Measurements from ENCODE around the gene CLCN1.

The CLCN1 gene

GRCh38 chr7:143296686-143297085, 19.2 kb upstream of the CLCN1 start:
- no peak for DNase-seq

- DNase-seq, result no peak
Measured at GRCh38 chr7:143299346-143299745, 16.6 kb upstream of the CLCN1 start.

GRCh38 chr7:143299840-143300239, 16.1 kb upstream of the CLCN1 start:
- DNase-seq, result peak; percentile 63

GRCh38 chr7:143300959-143301935, 14.7 kb upstream of the CLCN1 start:
- no peak for DNase-seq

- DNase-seq, result no peak
Measured at GRCh38 chr7:143303733-143304132, 12.2 kb upstream of the CLCN1 start.

GRCh38 chr7:143304938-143305337, 11.0 kb upstream of the CLCN1 start:
- no peak for DNase-seq

GRCh38 chr7:143305423-143306070, 10.4 kb upstream of the CLCN1 start:
- DNase-seq, result peak; percentile 75

GRCh38 chr7:143308632-143309031, 7.3 kb upstream of the CLCN1 start:
- no peak for DNase-seq

- DNase-seq, result no peak
Measured at GRCh38 chr7:143314127-143314526, 1.8 kb upstream of the CLCN1 start.

GRCh38 chr7:143316492-143316891, 581 bp downstream of the CLCN1 start:
- DNase-seq, result no peak

- no peak for DNase-seq
Measured at GRCh38 chr7:143318661-143319060, 2.8 kb downstream of the CLCN1 start.

- no peak for DNase-seq
Measured at GRCh38 chr7:143320620-143321019, 4.7 kb downstream of the CLCN1 start.

- no peak for DNase-seq
Measured at GRCh38 chr7:143321242-143321641, 5.3 kb downstream of the CLCN1 start.

GRCh38 chr7:143321734-143322133, 5.8 kb downstream of the CLCN1 start:
- DNase-seq, result no peak

- DNase-seq, result no peak
Measured at GRCh38 chr7:143322760-143323633, 7.1 kb downstream of the CLCN1 start.

GRCh38 chr7:143323653-143324052, 7.7 kb downstream of the CLCN1 start:
- no peak for DNase-seq

- no peak for DNase-seq
Measured at GRCh38 chr7:143325240-143325639, 9.3 kb downstream of the CLCN1 start.

GRCh38 chr7:143327903-143328302, 12.0 kb downstream of the CLCN1 start:
- DNase-seq, result no peak

GRCh38 chr7:143329471-143330170, 13.7 kb downstream of the CLCN1 start:
- DNase-seq, result no peak

- no peak for DNase-seq
Measured at GRCh38 chr7:143331179-143331801, 15.4 kb downstream of the CLCN1 start.

- no peak for DNase-seq
Measured at GRCh38 chr7:143334244-143334643, 18.3 kb downstream of the CLCN1 start.

- no peak for DNase-seq
Measured at GRCh38 chr7:143337216-143337615, 21.3 kb downstream of the CLCN1 start.
